Neural cell (in vitro differentiated cells): ENCODE measurements around the gene UTY.

ENCODE experiments used
- CTCF ChIP-seq: fragments of 450-650 bp; IDR thresholded peaks from 2 replicates; pipeline ENCODE4 v1.5.1; 2014; ENCODE audit warnings: antibody characterized with exemption, mild to moderate bottlenecking, moderate library complexity; ENCODE audit not compliant: poor library complexity, severe bottlenecking
- POLR2AphosphoS5 ChIP-seq: IDR thresholded peaks from 2 replicates; pipeline ENCODE4 v1.6.1; 2012
- TAF1 ChIP-seq: IDR thresholded peaks from 2 replicates; pipeline ENCODE4 v1.6.1; 2012; ENCODE audit warnings: low read depth

- TF ChIP-seq POLR2AphosphoS5: no peak
- no peak for TF ChIP-seq TAF1
- TF ChIP-seq CTCF: no peak
Observed at GRCh38 chrY:13492408-13492807, 12.6 kb upstream of the UTY start.
